ENCODE results near the gene DNAJC28.

- TF ChIP-seq CTCF (IDR thresholded peaks at IDR 0.05) (no peak), POLR2AphosphoS5 (IDR thresholded peaks at IDR 0.05) (no peak)
Measured at GRCh38 chr21:33488936-33489335, 2.6 kb downstream of the DNAJC28 start.

All from esophagus muscularis mucosa (tissue), 3 donors.